SK-N-SH (cell line): ENCODE results near the gene ADAM33. TPM values are rescaled to one million over a fixed set of nuclear protein-coding genes. Genes with fewer than 3 reads are reported as not detected.

Experiments
- CTCF ChIA-PET: fragments of 300-600, 350-600 bp; formaldehyde crosslinking; extraction: SDS; loops from one replicate; lab custom pipeline; 2021; lab: Yijun Ruan, JAX
- POLR2A ChIA-PET: fragments of 350-600 bp; sonication (Branson Sonifier 250); formaldehyde crosslinking; extraction: SDS; loops from one replicate; lab custom pipeline; 2020; ENCODE audit warnings: antibody characterized with exemption, inconsistent platforms; lab: Yijun Ruan, JAX
- DNase-seq: peaks from one replicate; pipeline ENCODE4 v3.0.0; 2012
- H2AFZ ChIP-seq: fragments of 200-600 bp; sonication (generic); 2 replicates; pipeline ENCODE4 v1.8.1; 2016; ENCODE audit warnings: antibody characterized with exemption, mild to moderate bottlenecking, low read depth
- H3F3A ChIP-seq: fragments of 200-600 bp; sonication (generic); replicated peaks from 2 replicates; pipeline ENCODE3; 2016; ENCODE audit warnings: antibody characterized with exemption, mild to moderate bottlenecking; ENCODE audit not compliant: insufficient read depth
- H3K27ac ChIP-seq, 2 experiments: fragments of 200-500 bp in 1 of 2; fragments of 200-600 bp in 1 of 2; sonication (Bioruptor generic) in 1 of 2; sonication (generic), shearing (Covaris generic) in 1 of 2; 2 replicates each; pipeline versions ENCODE4 v1.5.1 to v1.6.1; 2014 to 2016; ENCODE audit warnings: low read depth in 2 of 2, inconsistent platforms in 1 of 2, low read length in 1 of 2, mild to moderate bottlenecking in 1 of 2, mixed read lengths in 1 of 2
- H3K27me3 ChIP-seq: fragments of 200-600 bp; sonication (generic), shearing (Covaris generic); 2 replicates; pipeline ENCODE4 v1.6.1; 2016; ENCODE audit warnings: mixed run types; ENCODE audit not compliant: insufficient read depth
- H3K36me3 ChIP-seq, 2 experiments: fragments of 200-500 bp in 1 of 2; fragments of 200-600 bp in 1 of 2; sonication (Bioruptor generic) in 1 of 2; sonication (generic) in 1 of 2; replicated peaks in 1 of 2; 2 replicates each; pipeline versions ENCODE3 to v1.5.1; 2014 to 2016; ENCODE audit warnings: low read length in 1 of 2, mild to moderate bottlenecking in 1 of 2; ENCODE audit not compliant: insufficient read depth in 2 of 2, control insufficient read depth in 1 of 2
- H3K4me1 ChIP-seq, 2 experiments: fragments of 200-500 bp in 1 of 2; fragments of 200-600 bp in 1 of 2; sonication (Bioruptor generic) in 1 of 2; sonication (generic), shearing (Covaris generic) in 1 of 2; 2 replicates each; pipeline versions ENCODE4 v1.5.1 to v1.6.1; 2014 to 2016; ENCODE audit warnings: low read depth in 1 of 2, low read length in 1 of 2, mixed run types in 1 of 2; ENCODE audit not compliant: insufficient read depth in 2 of 2, control insufficient read depth in 1 of 2
- H3K4me2 ChIP-seq: fragments of 200-600 bp; sonication (generic), shearing (Covaris generic); 2 replicates; pipeline ENCODE4 v1.6.1; 2017; ENCODE audit warnings: mixed run types
- H3K4me3 ChIP-seq, 2 experiments: fragments of 200-500 bp in 1 of 2; fragments of 200-600 bp in 1 of 2; sonication (Bioruptor generic) in 1 of 2; sonication (generic), shearing (Covaris generic) in 1 of 2; 2 replicates each; pipeline versions ENCODE4 v1.5.1 to v1.8.1; 2014 to 2016; ENCODE audit warnings: low read depth in 2 of 2, inconsistent platforms in 1 of 2, low read length in 1 of 2, mild to moderate bottlenecking in 1 of 2, mixed read lengths in 1 of 2, moderate library complexity in 1 of 2
- H3K79me2 ChIP-seq: fragments of 200-600 bp; sonication (generic); 2 replicates; pipeline ENCODE4 v1.8.1; 2017; ENCODE audit warnings: mild to moderate bottlenecking; ENCODE audit not compliant: insufficient read depth
- H3K9ac ChIP-seq: fragments of 200-600 bp; sonication (generic); 2 replicates; pipeline ENCODE4 v1.6.1; 2017; ENCODE audit warnings: mixed run types
- H3K9me2 ChIP-seq: fragments of 200-600 bp; sonication (generic); 2 replicates; pipeline ENCODE4 v1.6.1; 2017; ENCODE audit warnings: mixed run types
- H3K9me3 ChIP-seq: fragments of 200-600 bp; sonication (generic); 2 replicates; pipeline ENCODE4 v1.6.1; 2017; ENCODE audit warnings: mixed run types, mild to moderate bottlenecking, moderate library complexity
- H4K20me1 ChIP-seq: fragments of 200-600 bp; sonication (generic); 2 replicates; pipeline ENCODE4 v1.6.1; 2017; ENCODE audit warnings: mild to moderate bottlenecking, mixed run types; ENCODE audit not compliant: insufficient read depth
- FOXM1 ChIP-seq: IDR thresholded peaks from 2 replicates; pipeline ENCODE4 v1.4.0; 2012; ENCODE audit warnings: low read depth, mild to moderate bottlenecking
- NFIC ChIP-seq: IDR thresholded peaks from 2 replicates; pipeline ENCODE4 v1.4.0; 2012; ENCODE audit warnings: borderline replicate concordance
- NRF1 ChIP-seq: IDR thresholded peaks from 2 replicates; pipeline ENCODE4 v1.6.1; 2012; ENCODE audit warnings: low read depth, mild to moderate bottlenecking, low read length
- POLR2AphosphoS5 ChIP-seq: IDR thresholded peaks from 2 replicates; pipeline ENCODE4 v1.6.1; 2012; ENCODE audit warnings: low read depth, low read length
- RAD21 ChIP-seq: IDR thresholded peaks from 2 replicates; pipeline ENCODE4 v1.6.1; 2012; ENCODE audit warnings: mild to moderate bottlenecking, low read length
- TCF12 ChIP-seq: IDR thresholded peaks from 2 replicates; pipeline ENCODE4 v1.4.0; 2012
- YY1 ChIP-seq: IDR thresholded peaks from 2 replicates; pipeline ENCODE4 v1.4.0; 2012; ENCODE audit warnings: low read depth, mild to moderate bottlenecking
- WGBS: methylation state at CpG from one replicate; pipeline ENCODE4 v1.1.6; 2017; ENCODE audit warnings: low lambda C conversion rate; 5-methylcytosine and 5-hydroxymethylcytosine counted together
- polyA plus RNA-seq, 3 experiments: library from polyadenylated mRNA; depleted of rRNA; stranded (reverse); fragments of >200 nt; gene quantifications; 2 replicates each; pipeline ENCODE4 v1.2.3, GENCODE V29; 2012
- TF ChIP-seq, protein P1 (sequence below): IDR thresholded peaks from 2 replicates; pipeline ENCODE4 v1.4.0; 2012; ENCODE audit warnings: low read depth, borderline replicate concordance
- TF ChIP-seq, protein P2 (sequence below): fragments of 150-350 bp; IDR thresholded peaks from 2 replicates; pipeline ENCODE4 v1.6.1; 2017; ENCODE audit warnings: antibody characterized with exemption, low read length, low read depth, borderline replicate concordance
- TF ChIP-seq, protein P3 (sequence below): IDR thresholded peaks from 2 replicates; pipeline ENCODE4; 2012

ADAM33 gene
- polyA plus RNA-seq, 1 of the 3 experiments (the other 2 are of a cell fraction) = 4.8 TPM

DNA sequence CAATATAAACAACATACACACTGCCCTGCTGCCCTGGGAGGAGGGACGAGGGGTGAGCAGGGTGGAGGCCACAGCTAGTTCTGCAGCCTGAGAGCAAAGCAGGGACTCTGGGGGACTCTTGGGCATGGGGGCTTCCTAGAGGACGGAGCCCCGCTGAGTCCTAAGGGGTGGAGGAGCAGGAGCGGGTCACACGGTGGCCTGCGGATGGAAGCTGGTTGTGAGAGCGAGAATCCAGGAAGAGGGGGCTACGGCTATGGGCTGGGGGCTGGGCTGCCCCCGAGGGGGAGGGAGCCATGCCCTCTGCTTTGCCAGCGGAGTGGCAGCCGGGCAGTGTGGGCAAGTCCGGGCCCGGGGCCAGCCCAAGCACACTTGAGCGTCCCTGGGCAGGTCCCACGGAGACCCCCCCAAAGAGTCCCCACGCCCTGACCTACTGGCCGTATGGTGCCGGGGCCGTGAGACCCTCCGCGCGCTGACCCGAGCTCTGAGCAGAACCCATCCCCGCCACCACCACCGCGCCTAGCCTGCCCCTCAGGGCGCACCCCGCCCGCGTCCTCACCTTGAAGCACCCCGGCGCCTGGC is 369 bp downstream of the ADAM33 start:
- H3K9me2 ChIP-seq = no peaks in the 10 kb centered on the region
- 0 out of 2 replicates have a peak overlapping the region, but pooled peaks have one; percentile 29 for H2AFZ ChIP-seq
- H3K79me2 ChIP-seq = no peaks in the 10 kb centered on the region
- DNase-seq = no peak
- WGBS = 89% methylated on average over 7 of the region's 32 CpGs
- no peaks in the 10 kb centered on the region for H3K36me3 ChIP-seq
- peak overlapping the region in 1 of 2 experiments; percentile 33; a peak in 1 of 4 replicates for H3K4me3 ChIP-seq
- H3K27ac ChIP-seq = no peak overlapping the region
- peaks cover 3% of the 10 kb centered on the region for H3F3A ChIP-seq
- peaks cover under 1% of the 10 kb centered on the region; the same call in 1 of the 2 replicates for H3K27me3 ChIP-seq
- no peak overlapping the region for H3K4me2 ChIP-seq
- no peaks in the 10 kb centered on the region for H4K20me1 ChIP-seq
- no peak for TF ChIP-seq RAD21
- no peak for TF ChIP-seq TCF12
- no peak for TF ChIP-seq NFIC
- TF ChIP-seq, protein P1, sequence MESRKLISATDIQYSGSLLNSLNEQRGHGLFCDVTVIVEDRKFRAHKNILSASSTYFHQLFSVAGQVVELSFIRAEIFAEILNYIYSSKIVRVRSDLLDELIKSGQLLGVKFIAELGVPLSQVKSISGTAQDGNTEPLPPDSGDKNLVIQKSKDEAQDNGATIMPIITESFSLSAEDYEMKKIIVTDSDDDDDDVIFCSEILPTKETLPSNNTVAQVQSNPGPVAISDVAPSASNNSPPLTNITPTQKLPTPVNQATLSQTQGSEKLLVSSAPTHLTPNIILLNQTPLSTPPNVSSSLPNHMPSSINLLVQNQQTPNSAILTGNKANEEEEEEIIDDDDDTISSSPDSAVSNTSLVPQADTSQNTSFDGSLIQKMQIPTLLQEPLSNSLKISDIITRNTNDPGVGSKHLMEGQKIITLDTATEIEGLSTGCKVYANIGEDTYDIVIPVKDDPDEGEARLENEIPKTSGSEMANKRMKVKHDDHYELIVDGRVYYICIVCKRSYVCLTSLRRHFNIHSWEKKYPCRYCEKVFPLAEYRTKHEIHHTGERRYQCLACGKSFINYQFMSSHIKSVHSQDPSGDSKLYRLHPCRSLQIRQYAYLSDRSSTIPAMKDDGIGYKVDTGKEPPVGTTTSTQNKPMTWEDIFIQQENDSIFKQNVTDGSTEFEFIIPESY = no peak
- TF ChIP-seq FOXM1 = no peak
- no peak for TF ChIP-seq POLR2AphosphoS5
- TF ChIP-seq, protein P2, sequence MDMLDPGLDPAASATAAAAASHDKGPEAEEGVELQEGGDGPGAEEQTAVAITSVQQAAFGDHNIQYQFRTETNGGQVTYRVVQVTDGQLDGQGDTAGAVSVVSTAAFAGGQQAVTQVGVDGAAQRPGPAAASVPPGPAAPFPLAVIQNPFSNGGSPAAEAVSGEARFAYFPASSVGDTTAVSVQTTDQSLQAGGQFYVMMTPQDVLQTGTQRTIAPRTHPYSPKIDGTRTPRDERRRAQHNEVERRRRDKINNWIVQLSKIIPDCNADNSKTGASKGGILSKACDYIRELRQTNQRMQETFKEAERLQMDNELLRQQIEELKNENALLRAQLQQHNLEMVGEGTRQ = no peak
- TF ChIP-seq YY1 = no peak
- no peaks in the 10 kb centered on the region for H3K9me3 ChIP-seq
- H3K4me1 ChIP-seq = peaks cover 19 to 24% of the 10 kb centered on the region in 2 experiments; a peak in 2 of 4 replicates
- ChIA-PET POLR2A (no interaction called here), CTCF (interaction anchor here (1.4 to 18.7 kb wide), 2 partner anchors 32 to 68 kb away, joined by 5 to 301 read pairs; partner anchors contain the start of gene SIGLEC1)
- no peak overlapping the region for H3K9ac ChIP-seq

DNA sequence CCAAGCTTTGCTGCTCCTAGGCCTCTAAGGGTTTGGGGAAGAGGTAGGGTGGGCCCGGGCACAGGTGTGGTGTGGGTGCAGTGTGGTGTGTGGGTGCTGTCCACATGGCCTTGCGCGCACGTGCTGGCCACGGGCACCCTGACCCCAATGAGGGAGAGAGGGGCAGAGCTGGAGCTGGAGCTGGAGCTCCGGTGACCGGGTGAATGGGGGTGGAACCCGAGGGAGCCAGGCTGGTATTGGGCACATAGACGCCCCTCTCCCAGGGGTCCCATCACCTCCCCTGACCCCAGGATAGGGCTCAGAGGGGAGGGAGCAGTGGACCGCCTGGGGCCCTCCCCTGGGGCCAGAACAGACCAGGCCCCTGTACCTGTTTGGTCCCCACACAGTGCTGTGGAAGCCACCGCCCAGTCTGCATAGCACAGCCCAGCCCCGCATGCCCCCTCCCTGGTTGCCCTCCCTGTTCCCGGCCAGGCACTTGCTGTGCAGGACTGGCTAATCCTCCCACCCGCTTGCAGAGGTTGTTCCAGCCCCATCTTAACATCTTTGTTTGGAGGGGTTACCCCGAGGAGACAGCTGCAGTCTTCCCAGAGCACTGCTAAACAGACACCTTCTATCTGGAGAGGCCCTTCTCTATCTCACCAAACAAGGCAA is 984 bp downstream of the ADAM33 start:
- Histone ChIP-seq H2AFZ (0 out of 2 replicates have a peak overlapping the region, but pooled peaks have one; percentile 29), H3K4me2 (peak overlapping the region; percentile 52; the same call in 1 of the 2 replicates), H3K27me3 (peaks cover 7% of the 10 kb centered on the region; the same call in 1 of the 2 replicates), H3K9me2 (no peaks in the 10 kb centered on the region), H3F3A (peaks cover 3% of the 10 kb centered on the region), H3K79me2 (no peaks in the 10 kb centered on the region), H3K27ac (peak overlapping the region; percentile 8 to 62; a peak in 1 of 4 replicates), H3K9ac (no peak overlapping the region), H3K4me1 (peaks cover 19 to 24% of the 10 kb centered on the region in 2 experiments; a peak in 2 of 4 replicates), H3K9me3 (no peaks in the 10 kb centered on the region), H4K20me1 (no peaks in the 10 kb centered on the region), H3K4me3 (peak overlapping the region in 1 of 2 experiments; percentile 33; a peak in 1 of 4 replicates), H3K36me3 (no peaks in the 10 kb centered on the region)
- WGBS = 80% methylated on average over 8 of the region's 15 CpGs
- no peak for TF ChIP-seq NRF1
- TF ChIP-seq, protein P3, sequence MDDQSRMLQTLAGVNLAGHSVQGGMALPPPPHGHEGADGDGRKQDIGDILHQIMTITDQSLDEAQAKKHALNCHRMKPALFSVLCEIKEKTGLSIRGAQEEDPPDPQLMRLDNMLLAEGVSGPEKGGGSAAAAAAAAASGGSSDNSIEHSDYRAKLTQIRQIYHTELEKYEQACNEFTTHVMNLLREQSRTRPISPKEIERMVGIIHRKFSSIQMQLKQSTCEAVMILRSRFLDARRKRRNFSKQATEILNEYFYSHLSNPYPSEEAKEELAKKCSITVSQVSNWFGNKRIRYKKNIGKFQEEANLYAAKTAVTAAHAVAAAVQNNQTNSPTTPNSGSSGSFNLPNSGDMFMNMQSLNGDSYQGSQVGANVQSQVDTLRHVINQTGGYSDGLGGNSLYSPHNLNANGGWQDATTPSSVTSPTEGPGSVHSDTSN = no peak
- CTCF ChIA-PET = interaction anchor here (0.8 to 18.7 kb wide), 4 partner anchors 32 to 100 kb away, joined by 3 to 301 read pairs (median 4); partner anchors contain the start of genes SIGLEC1 and SPEF1
- POLR2A ChIA-PET = no interaction called here
- DNase-seq = no peak
